ENCODE data around the gene SMIM36.

- TF ChIP-seq TAF1 (IDR thresholded peaks at IDR 0.05; ENCODE audit: borderline replicate concordance, insufficient read depth, low read length) (no peak), SIN3A (IDR thresholded peaks at IDR 0.05; ENCODE audit: borderline replicate concordance, insufficient read depth, low read length) (no peak), REST (IDR thresholded peaks at IDR 0.05; ENCODE audit: insufficient read depth in 1 of 2, low read depth in 2 of 2, low read length in 2 of 2) (no peak)
These were observed 48.5 kb downstream of the SMIM36 start for GRCh38 chr17:55462711-55463110.
